ENCODE results near the gene CHPT1.
"Not testable (repeated sequence)": the region's sequence is repeated elsewhere in the genome, so short reads cannot be mapped to it uniquely, and the experiment has no call there.

The CHPT1 gene

GRCh38 chr12:101727098-101727497, 29.7 kb downstream of the CHPT1 start:
- ChIA-PET POLR2A (no interaction called here), CTCF (no interaction called here)
- no peak for TF ChIP-seq CTCF (IDR thresholded peaks at IDR 0.05; ENCODE audit: insufficient read depth, low read length, missing control alignments)
- H3K4me3 ChIP-seq (ENCODE audit: low read depth, low read length) = no peak overlapping the region
- no peak for DNase-seq (ENCODE audit: low read depth, low spot score)

- POLR2A ChIA-PET = no interaction called here
- TF ChIP-seq CTCF (IDR thresholded peaks at IDR 0.05; ENCODE audit: insufficient read depth, low read length, missing control alignments) = no peak
- DNase-seq (ENCODE audit: low read depth, low spot score) = no peak
- CTCF ChIA-PET = no interaction called here
- H3K4me3 ChIP-seq (ENCODE audit: low read depth, low read length) = no peak overlapping the region
These were observed 32.4 kb downstream of the CHPT1 start for GRCh38 chr12:101729842-101730241.

GRCh38 chr12:101732318-101732717, 34.9 kb downstream of the CHPT1 start:
- TF ChIP-seq CTCF (IDR thresholded peaks at IDR 0.05; ENCODE audit: insufficient read depth, low read length, missing control alignments) = no peak
- H3K4me3 ChIP-seq (ENCODE audit: low read depth, low read length) = no peak overlapping the region
- POLR2A ChIA-PET = no interaction called here
- CTCF ChIA-PET = no interaction called here
- no peak for DNase-seq (ENCODE audit: low read depth, low spot score)

- CTCF ChIA-PET = no interaction called here
- POLR2A ChIA-PET = no interaction called here
These were observed 35.7 kb downstream of the CHPT1 start for GRCh38 chr12:101733166-101733565.

GRCh38 chr12:101734482-101734881, 37.0 kb downstream of the CHPT1 start:
- CTCF ChIA-PET = interaction anchor here (0.6 kb wide), 1 partner anchor 156 kb away, joined by 3 read pairs; no protein-coding TSS in a partner anchor
- DNase-seq (ENCODE audit: low read depth, low spot score); POLR2A ChIA-PET; H3K4me3 ChIP-seq (ENCODE audit: low read depth, low read length): not testable (repeated sequence)

More at GRCh38 chr12:101733166-101733565, 35.7 kb downstream of the CHPT1 start:
- DNase-seq (ENCODE audit: low read depth, low spot score) = no peak
- H3K4me3 ChIP-seq (ENCODE audit: low read depth, low read length) = no peak overlapping the region
- no peak for TF ChIP-seq CTCF (IDR thresholded peaks at IDR 0.05; ENCODE audit: insufficient read depth, low read length, missing control alignments)

GRCh38 chr12:101737476-101737875, 40.0 kb downstream of the CHPT1 start:
- no peak for TF ChIP-seq CTCF (IDR thresholded peaks at IDR 0.05; ENCODE audit: insufficient read depth, low read length, missing control alignments)
- CTCF ChIA-PET = no interaction called here
- POLR2A ChIA-PET = no interaction called here

GRCh38 chr12:101738920-101739665, 41.7 kb downstream of the CHPT1 start, which contains the start of gene SYCP3:
SYCP3 (minus strand) TSS chr12:101739462; CDS start chr12:101737935, 1,527 bp downstream.
- CTCF ChIA-PET = no interaction called here
- no peak for DNase-seq (ENCODE audit: low read depth, low spot score)
- TF ChIP-seq CTCF (IDR thresholded peaks at IDR 0.05; ENCODE audit: insufficient read depth, low read length, missing control alignments) = no peak
- POLR2A ChIA-PET = no interaction called here
- H3K4me3 ChIP-seq (ENCODE audit: low read depth, low read length) = no peak within 1 kb of the TSS

More at GRCh38 chr12:101737476-101737875, 40.0 kb downstream of the CHPT1 start:
- no peak for DNase-seq (ENCODE audit: low read depth, low spot score)
- no peak overlapping the region for H3K4me3 ChIP-seq (ENCODE audit: low read depth, low read length)

Data from AG04449 (cell line).